GM21723 (cell line): Measurements from ENCODE around the gene IGF1R.

Source experiments
- ATAC-seq: cut with Tn5 transposase; IDR thresholded peaks from one replicate; pipeline ENCODE4 v1.9.1; 2021; ENCODE audit warnings: mild to moderate bottlenecking, moderate library complexity; ENCODE audit not compliant: unreplicated experiment

The IGF1R gene

DNA sequence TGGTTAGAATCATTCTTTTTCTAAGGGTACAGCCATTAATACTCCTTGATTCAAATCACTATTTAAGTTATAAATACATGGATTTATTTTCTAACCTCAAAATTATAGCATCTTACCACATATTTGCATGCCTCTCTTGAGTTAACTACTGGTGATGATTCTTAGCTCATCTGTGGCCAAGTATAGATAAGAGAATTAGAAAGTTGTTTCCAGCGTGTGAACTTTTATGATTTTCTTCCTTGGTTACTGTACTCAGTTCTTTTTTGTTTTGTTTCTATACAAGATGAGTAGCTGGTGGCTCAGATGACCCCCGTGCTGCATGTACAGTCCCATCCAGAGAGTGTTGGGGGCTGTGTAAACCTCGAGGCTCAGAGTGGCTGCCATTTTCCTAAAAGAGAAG is 124.6 kb downstream of the IGF1R start:
- no peak for ATAC-seq

DNA sequence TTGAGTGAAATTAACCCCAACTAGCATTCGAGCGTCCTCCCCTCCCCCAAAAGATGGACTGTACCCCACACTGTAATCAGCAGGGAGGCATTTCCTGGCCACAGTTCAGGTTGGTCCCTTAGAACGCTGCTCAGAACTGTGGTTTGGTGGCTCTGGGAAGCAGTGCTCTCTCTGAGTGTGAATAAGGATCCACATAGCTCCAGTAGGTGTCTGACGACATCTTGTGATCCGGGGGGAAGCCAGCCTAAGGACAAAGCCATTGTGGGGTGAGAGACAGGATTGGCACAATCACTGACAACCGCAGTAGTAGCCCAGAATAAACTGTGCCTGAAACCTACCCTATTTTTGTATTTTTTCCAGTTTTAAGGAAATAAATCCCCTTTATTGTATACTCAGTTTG is 125.3 kb downstream of the IGF1R start:
- no peak for ATAC-seq

GRCh38 chr15:98774756-98775497 is 126.6 kb downstream of the IGF1R start:
- no peak for ATAC-seq

DNA sequence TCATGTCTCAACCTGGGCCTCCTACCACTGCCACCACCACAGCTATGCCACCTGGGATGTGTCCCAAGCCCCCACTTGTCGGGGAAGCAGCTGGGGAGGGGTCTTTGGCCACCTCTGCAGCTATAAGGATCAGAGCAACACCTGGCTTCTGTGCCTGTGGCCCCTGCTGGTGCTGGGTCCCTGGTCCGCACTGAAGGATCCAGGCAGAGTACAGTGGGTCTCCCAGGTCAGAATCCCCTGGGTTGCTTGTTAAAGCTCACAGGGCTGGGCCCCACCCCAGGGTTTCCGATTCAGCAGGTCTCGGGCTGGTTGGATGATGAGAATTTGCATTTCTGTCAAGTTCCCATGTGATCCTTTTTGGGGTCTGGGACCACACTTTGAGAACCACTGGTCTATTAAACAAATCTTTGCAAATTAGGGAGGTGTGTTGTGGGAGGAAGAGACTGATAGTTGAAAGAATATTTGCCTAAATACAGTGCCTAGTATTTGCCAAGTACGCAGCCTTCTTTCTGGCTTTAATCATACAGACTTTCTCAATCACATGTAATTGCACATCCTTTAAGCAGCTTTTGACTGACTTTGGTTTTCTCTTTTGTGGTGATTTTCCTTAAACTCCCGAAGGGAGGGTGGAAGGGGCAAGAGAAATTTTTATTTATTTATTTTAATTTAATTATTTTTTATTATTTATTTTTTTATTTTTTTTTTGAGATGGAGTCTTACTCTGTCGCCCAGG is 127.3 kb downstream of the IGF1R start:
- ATAC-seq, result no peak

DNA sequence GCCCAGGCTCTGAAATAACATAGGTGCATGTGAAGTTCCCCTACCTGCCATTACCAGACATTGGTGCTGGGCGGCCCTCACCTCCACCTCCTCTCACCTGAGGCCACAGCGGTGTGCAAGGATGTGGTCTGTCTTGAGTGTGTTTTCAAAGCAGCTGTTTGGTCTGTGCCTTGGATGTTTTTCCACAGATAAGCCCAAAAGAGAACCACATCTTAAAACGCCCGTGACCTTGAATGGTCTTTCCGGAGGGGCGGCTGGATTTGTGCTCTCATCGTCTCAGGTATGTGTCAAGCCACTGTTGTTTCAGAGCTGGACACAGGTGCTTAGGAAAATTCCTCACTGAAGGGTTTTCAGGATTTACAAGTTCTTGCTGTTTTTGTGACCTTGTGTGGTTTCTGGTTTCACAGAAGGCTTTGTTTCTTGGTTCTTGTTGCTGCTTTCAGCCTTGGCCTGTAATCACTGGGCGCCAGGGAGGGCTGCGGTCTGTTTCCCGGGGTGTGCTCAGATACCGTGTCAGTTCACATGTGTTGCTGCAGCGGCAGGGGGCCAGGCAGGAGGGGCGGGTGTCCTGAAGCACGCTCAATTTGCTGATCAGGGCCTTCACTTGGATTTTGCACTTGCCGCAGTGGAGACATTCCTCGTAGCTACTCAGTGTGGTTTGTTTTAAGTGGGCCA is 128.4 kb downstream of the IGF1R start:
- ATAC-seq, result peak; percentile 50

DNA sequence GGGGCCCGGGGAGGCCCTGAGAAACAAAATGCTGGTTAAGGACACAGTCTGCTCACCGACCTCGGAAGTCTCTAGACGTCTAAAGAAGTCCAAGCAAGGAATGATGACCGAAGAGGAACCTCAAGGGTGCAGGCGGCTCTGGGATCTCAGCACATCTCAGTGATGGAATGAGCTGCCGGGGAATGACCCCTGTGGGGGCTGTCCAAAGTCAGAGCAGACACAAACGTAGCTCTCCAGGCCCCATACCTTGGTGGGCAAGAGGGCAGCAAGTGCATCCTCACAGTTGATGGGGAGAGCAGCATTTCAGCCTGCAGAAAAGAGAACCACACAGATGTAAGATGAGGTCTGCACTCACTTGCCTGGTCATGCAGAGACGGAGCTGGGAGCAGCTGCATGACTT is 129.1 kb downstream of the IGF1R start:
- no peak for ATAC-seq

- no peak for ATAC-seq
These were observed 130.1 kb downstream of the IGF1R start for GRCh38 chr15:98778263-98778959.

GRCh38 chr15:98778960-98779359 is 130.6 kb downstream of the IGF1R start:
- no peak for ATAC-seq

DNA sequence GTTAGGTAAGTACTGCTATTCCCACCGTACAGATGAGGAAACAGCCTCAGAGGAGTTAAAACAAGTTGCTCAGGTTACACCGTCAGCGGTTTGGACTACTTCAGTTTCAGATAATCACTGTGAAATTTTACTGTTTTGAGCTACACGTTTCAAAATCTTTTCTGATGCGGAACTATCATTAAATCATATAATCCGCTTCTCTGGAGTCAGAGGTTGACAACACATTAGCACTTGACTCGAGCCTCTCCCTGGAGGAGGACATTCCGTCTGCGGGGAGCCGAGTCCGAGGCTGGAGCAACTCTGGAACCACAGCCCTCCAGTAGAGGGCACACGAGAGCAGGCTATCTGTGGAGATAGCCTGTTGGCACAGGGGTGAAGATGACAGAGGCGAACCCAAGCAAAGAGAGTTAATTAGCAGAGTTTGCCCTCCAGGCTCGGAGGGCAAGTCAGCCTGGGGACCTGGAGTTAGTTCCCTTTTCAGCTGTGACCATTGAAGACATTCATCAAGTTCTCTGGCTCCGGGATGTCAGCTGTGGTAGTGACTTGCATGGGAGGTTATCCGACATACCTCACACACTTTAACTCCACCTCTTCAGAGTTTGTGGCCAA is 131.2 kb downstream of the IGF1R start:
- ATAC-seq, result peak; percentile 89

DNA sequence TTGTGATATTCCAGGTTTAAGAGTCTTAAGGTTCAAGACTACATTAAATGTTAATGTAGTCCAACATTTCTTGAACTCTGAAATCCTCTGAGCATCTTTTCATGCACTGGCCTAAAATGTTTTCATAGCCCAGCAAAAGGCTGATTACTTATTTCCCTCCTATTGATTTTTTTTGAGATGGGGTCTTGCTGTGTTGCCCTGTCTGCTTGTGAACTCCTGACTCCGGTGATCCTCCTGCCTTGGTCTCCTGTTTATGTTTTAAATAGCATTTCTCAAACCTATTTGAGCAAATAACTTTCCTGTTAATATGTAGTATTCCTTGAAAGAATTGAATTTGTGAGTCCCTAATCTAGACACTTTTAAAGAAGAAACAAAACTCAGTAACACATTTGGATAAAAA is 133.5 kb downstream of the IGF1R start:
- no peak for ATAC-seq

DNA sequence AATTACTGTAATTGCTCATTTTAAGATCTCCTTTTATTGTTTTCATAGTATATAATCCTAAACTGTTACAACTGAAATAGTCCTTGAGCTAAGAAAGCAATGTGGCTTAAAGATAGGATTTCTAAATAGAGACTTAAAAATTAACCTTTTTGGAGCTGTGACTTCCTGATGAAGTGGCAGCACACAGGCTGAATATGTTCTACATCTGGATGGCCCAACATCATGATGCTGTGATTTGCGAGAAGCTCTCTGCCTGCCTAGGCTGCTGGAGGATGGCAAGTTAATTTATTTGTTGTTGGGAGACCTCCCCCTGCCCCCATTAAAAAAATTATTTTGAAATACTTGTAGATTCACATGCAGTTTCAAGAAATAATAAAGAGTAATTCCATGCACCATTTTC is 134.5 kb downstream of the IGF1R start:
- no peak for ATAC-seq

DNA sequence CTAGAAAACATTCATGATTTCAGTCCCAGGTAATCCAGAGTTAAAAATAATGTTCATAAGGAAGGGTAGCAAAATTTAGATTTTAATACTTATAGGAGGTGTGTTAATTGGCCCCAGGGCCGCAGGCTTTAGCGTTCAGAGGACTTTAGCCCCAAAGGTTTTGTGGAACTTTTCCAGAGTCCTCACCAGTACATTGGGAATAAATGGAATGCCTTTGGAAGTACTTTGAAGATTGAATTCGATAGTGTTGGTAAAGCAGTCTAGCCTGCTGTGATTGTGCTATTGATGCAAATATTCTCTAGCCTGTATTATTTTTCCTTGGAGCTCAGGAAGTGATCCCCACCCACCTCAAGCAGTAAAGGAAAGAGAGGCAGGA is 137.1 kb downstream of the IGF1R start:
- no peak for ATAC-seq

DNA sequence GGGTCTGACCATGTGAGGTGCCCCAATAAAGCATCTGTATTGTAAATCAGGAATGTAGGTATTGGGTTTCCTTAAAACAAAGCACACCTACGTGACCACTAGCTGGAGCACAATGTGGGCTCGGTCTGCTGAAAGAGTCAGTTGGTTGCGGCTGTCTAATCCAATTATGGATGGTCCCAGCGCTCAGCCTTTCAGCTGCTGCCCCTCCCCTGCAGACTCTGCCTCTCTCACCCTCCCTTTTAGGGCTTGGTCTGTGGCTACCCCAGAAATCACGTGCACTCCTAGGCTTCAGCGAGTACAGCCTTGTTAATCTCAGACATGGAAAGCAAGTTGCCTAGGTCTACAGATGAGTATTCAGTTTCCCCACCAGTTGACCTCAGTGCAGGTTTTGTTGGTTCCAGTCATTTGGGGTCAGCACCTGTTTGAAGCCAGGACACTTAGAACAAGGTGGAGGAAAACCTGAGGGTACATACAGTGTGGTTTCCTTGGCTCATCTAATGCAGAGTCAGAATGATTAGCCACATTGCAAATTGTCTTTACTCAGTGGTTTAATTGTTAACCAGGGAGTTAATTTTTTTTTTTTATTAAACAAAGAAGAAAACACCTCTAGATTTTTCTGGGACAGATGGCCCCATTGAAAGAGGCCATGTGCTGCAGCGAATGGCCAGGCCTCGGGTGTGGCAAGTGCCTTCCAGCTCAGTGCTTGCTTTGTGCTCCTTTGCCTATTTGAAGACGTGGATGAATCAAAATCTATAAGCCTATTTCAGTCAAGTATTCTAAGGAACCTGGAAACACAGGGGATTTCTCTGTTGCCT is 137.7 kb downstream of the IGF1R start:
- ATAC-seq, result no peak

- ATAC-seq, result no peak
These were observed 138.4 kb downstream of the IGF1R start for GRCh38 chr15:98786717-98787116.

DNA sequence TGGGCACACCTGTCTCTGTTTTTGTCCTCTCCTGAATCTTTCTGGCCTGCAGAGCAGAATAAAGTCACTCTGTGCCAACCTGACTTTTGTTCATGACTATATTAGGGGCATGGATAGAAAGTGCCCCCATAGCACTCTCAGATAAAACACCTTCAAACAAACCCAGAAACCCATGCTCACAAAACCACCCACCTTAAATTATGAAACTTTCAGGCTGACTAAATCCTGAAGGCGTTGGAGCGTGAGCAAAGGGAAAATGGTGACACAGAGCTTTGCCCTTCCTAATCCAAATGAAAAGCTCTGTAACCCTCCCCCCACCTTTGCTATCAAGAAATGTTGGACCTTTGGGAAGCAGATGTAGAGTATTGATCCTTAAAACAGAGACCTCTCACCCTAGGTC is 138.9 kb downstream of the IGF1R start:
- ATAC-seq, result no peak

- no peak for ATAC-seq
These were observed 139.8 kb downstream of the IGF1R start for GRCh38 chr15:98787936-98788757.

DNA sequence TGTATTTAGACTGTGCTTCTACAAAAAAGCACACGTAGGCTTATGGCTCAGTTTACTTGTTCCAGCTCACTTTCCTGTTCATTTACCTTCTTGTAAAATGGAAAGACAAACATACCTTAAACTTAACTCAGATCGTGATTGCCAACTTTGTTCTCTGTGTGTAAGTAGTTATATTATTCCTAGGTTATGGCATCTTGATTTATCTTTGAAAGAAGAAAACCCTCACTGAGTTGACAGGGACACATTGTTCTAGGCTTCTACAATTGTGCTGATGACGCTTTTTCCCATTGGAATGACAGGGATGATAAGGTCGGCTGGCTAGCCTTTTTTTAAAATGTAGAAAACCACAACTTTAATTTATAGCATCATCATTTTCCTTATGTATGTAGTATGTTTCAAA is 140.7 kb downstream of the IGF1R start:
- ATAC-seq, result no peak

DNA sequence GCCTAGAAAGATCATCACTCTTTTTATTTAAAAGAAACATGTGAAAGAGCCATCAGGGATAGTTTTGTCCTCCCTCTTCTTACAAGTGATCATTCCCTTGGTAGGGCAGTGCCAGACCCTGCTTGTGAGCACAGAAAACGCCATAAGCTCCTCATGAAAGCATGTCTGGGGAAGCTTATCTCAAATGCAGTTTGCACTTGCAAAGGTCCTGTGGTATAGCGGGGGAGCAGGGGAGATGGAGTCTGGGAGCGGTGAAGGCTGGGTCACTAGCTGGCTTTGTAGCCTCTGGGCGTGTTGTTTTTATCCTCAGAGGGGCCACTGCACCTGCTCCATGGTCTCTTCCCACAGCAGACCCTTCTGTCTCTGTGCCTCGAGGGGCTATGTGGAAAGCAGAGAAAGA is 141.9 kb downstream of the IGF1R start:
- no peak for ATAC-seq

GRCh38 chr15:98791046-98791701 is 142.8 kb downstream of the IGF1R start:
- no peak for ATAC-seq
